Measurements from ENCODE around the gene PNMA6E. TPM values are rescaled to one million over a fixed set of nuclear protein-coding genes. Genes with fewer than 3 reads are reported as not detected.
A peak's percentile ranks its signal among the peaks of the same experiment; 100 is the strongest.

The PNMA6E gene
- total and polyA plus RNA-seq, 9 of the 15 experiments (the other 6 are each of a cell fraction or from before 2014, with no cell fraction given): 0.03 TPM; not detected in 8

GRCh38 chrX:153442463-153442862, 41.3 kb upstream of the PNMA6E start:
- Histone ChIP-seq H3K4me2 (ENCODE audit: insufficient read depth, low read length) (no peak overlapping the region), H3K27ac (ENCODE audit: extremely low read depth, low read depth, low read length) (no peak overlapping the region), H3K9ac (ENCODE audit: insufficient read depth in 1 of 2, low read depth in 2 of 2, low read length in 2 of 2) (no peak overlapping the region), H3K9me1 (ENCODE audit: control insufficient read depth, insufficient read depth, low read length) (no peaks in the 10 kb centered on the region), H3K4me3 (no peak overlapping the region), H4K20me1 (replicated peaks; ENCODE audit: control insufficient read depth, insufficient read depth, low read length) (no peaks in the 10 kb centered on the region), H2AFZ (ENCODE audit: low read depth, low read length) (no peak overlapping the region), H3K27me3 (ENCODE audit: control insufficient read depth in 2 of 2, insufficient read depth in 2 of 2, low read length in 2 of 2) (peaks cover 0 to 6% of the 10 kb centered on the region in 2 experiments; a peak in 3 of 5 replicates), H3K36me3 (ENCODE audit: control insufficient read depth, insufficient read depth, low read length) (no peaks in the 10 kb centered on the region), H3K9me3 (replicated peaks; ENCODE audit: control insufficient read depth, insufficient read depth, low read depth, low read length) (no peaks in the 10 kb centered on the region), H3K79me2 (ENCODE audit: control insufficient read depth, insufficient read depth, low read length) (no peaks in the 10 kb centered on the region), H3K4me1 (replicated peaks in 1 of 2; ENCODE audit: control insufficient read depth in 2 of 2, insufficient read depth in 2 of 2, low read length in 2 of 2) (peaks cover 0 to 39% of the 10 kb centered on the region in 2 experiments; a peak in 2 of 5 replicates)
- DNase-seq (ENCODE audit: extremely low read depth in 1 of 4, low spot score in 3 of 4) (no peak), ATAC-seq (no peak), FAIRE-seq (no peak)
- 27% methylated on average over 5 of the region's 5 CpGs for WGBS (ENCODE audit: insufficient coverage, low coverage, missing lambda C conversion rate)
- BruUV-seq (replicated peaks): no TSS peak
- POLR2A ChIA-PET: interaction anchor here (0.7 kb wide), 1 partner anchor 352 kb away, joined by 3 read pairs; the partner anchor contains the start of gene SSR4
- no peak for TF ChIP-seq RBM25 (IDR thresholded peaks at IDR 0.05; ENCODE audit: low read depth, low read length, severe bottlenecking)
- TF ChIP-seq ZNF121 (CRISPR knock-in tag; conservative IDR thresholded peaks at IDR 0.05): peak; percentile 51
- no peak for TF ChIP-seq ZFX (CRISPR knock-in tag; IDR thresholded peaks at IDR 0.05)
- CTCF ChIA-PET (ENCODE audit: low intra/inter-chr PET ratio): no interaction called here
- intact Hi-C loops (cut with micrococcal nuclease): no loop called here
- in situ Hi-C loops (cut with MboI): no loop called here

GRCh38 chrX:153441981-153442380, 40.8 kb upstream of the PNMA6E start:
- H3K4me2 ChIP-seq (ENCODE audit: insufficient read depth, low read length): no peak overlapping the region
- no TSS peak for BruUV-seq (replicated peaks)
- H3K4me3 ChIP-seq: no peak overlapping the region
- POLR2A ChIA-PET: no interaction called here
- no peak for FAIRE-seq
- H3K27me3 ChIP-seq (ENCODE audit: control insufficient read depth in 2 of 2, insufficient read depth in 2 of 2, low read length in 2 of 2): peaks cover 0 to 6% of the 10 kb centered on the region in 2 experiments; a peak in 3 of 5 replicates
- peaks cover 0 to 34% of the 10 kb centered on the region in 2 experiments; a peak in 2 of 5 replicates for H3K4me1 ChIP-seq (replicated peaks in 1 of 2; ENCODE audit: control insufficient read depth in 2 of 2, insufficient read depth in 2 of 2, low read length in 2 of 2)
- no peak overlapping the region for H3K27ac ChIP-seq (ENCODE audit: extremely low read depth, low read depth, low read length)
- H3K9me3 ChIP-seq (replicated peaks; ENCODE audit: control insufficient read depth, insufficient read depth, low read depth, low read length): no peaks in the 10 kb centered on the region
- no peaks in the 10 kb centered on the region for H3K9me1 ChIP-seq (ENCODE audit: control insufficient read depth, insufficient read depth, low read length)
- H4K20me1 ChIP-seq (replicated peaks; ENCODE audit: control insufficient read depth, insufficient read depth, low read length): no peaks in the 10 kb centered on the region
- in situ Hi-C loops (cut with MboI): no loop called here
- no peak for ATAC-seq
- H2AFZ ChIP-seq (ENCODE audit: low read depth, low read length): no peak overlapping the region
- H3K36me3 ChIP-seq (ENCODE audit: control insufficient read depth, insufficient read depth, low read length): no peaks in the 10 kb centered on the region
- intact Hi-C loops (cut with micrococcal nuclease): no loop called here
- DNase-seq (ENCODE audit: extremely low read depth in 1 of 4, low spot score in 3 of 4): no peak
- CTCF ChIA-PET (ENCODE audit: low intra/inter-chr PET ratio): no interaction called here
- no peaks in the 10 kb centered on the region for H3K79me2 ChIP-seq (ENCODE audit: control insufficient read depth, insufficient read depth, low read length)
- H3K9ac ChIP-seq (ENCODE audit: insufficient read depth in 1 of 2, low read depth in 2 of 2, low read length in 2 of 2): no peak overlapping the region; a peak in 1 of 4 replicates
- WGBS (ENCODE audit: insufficient coverage, low coverage, missing lambda C conversion rate): 48% methylated on average over 8 of the region's 9 CpGs
- TF ChIP-seq ELF4 (CRISPR knock-in tag; IDR thresholded peaks at IDR 0.05) (no peak), RBM34 (IDR thresholded peaks at IDR 0.05; ENCODE audit: borderline replicate concordance, insufficient read depth, low read length) (no peak), ID3 (CRISPR knock-in tag; IDR thresholded peaks at IDR 0.05) (no peak), ID3 (tag; IDR thresholded peaks at IDR 0.05) (no peak), FOXA1 (IDR thresholded peaks at IDR 0.05; ENCODE audit: borderline replicate concordance) (no peak), E2F5 (CRISPR knock-in tag; IDR thresholded peaks at IDR 0.05) (no peak), CHAMP1 (IDR thresholded peaks at IDR 0.05) (no peak), HEY1 (CRISPR knock-in tag; IDR thresholded peaks at IDR 0.05; ENCODE audit: borderline replicate concordance) (no peak)

Data from K562 (cell line).